Pancreas (tissue), 10 donors: ENCODE measurements around the gene KHSRP. TPM values are rescaled to one million over a fixed set of nuclear protein-coding genes. Genes with fewer than 3 reads are reported as not detected.

ENCODE experiments used
- ATAC-seq, 4 donors: fragments of 200-7000 bp; cut with Tn5 transposase; one replicate each; pipeline versions ENCODE4 v1.8.0 to v1.9.1; 2020; ENCODE audit warnings: mild to moderate bottlenecking in 4 of 4, moderate library complexity in 4 of 4
- DNase-seq, 6 donors: peaks; one replicate each; pipeline ENCODE4 v3.0.0-alpha.2; 2020
- FAIRE-seq: peaks from 2 replicates; lab custom pipeline; 2012; peaks lifted over from hg19 to GRCh38; lab: Jason Lieb, UNC
- H3K27ac ChIP-seq, 4 donors: fragments of 200-600 bp; sonication (generic); 1 replicate in 3 of 4; 2 replicates in 1 of 4; pipeline versions ENCODE4 v1.5.0 to v1.8.0; 2020
- H3K27me3 ChIP-seq, 4 donors: fragments of 200-600 bp; one replicate each; pipeline ENCODE4 v1.8.0; 2021
- H3K36me3 ChIP-seq, 3 donors: fragments of 200-600 bp; sonication (generic) in 1 of 3; one replicate each; pipeline versions ENCODE4 v1.5.0 to v1.8.0; 2020 to 2021
- H3K4me1 ChIP-seq, 3 donors: fragments of 200-600 bp; one replicate each; pipeline ENCODE4 v1.8.0; 2021
- H3K4me3 ChIP-seq, 4 donors: fragments of 200-600 bp; sonication (generic) in 2 of 4; one replicate each; pipeline versions ENCODE4 v1.5.0 to v1.8.0; 2020 to 2021
- H3K9me3 ChIP-seq, 4 donors: fragments of 200-600 bp; one replicate each; pipeline ENCODE4 v1.8.0; 2021
- CTCF ChIP-seq, 4 donors: fragments of 200-600 bp; sonication (generic) in 3 of 4; IDR thresholded peaks; one replicate each; pipeline versions ENCODE4 v1.5.0 to v1.8.0; 2021; ENCODE audit warnings: antibody characterized with exemption in 4 of 4
- WGBS, 2 donors: extraction: QIAGEN DNeasy Blood & Tissue Kit; methylation state at CpG; one replicate each; pipeline ENCODE4 v1.1.7; 2013; 5-methylcytosine and 5-hydroxymethylcytosine counted together
- intact Hi-C, 3 donors: fragments of 100-400 bp; cut with DNase I; formaldehyde crosslinking; loops; one replicate each; pipeline versions ENCODE4 v1.11.1 to v1.14.2; 2022
- polyA plus RNA-seq, 2 donors: library from polyadenylated mRNA; stranded (reverse); fragments of 200-250 nt; gene quantifications; one replicate each; pipeline ENCODE4 v1.2.3, GENCODE V29; 2013
- total RNA-seq, 6 donors: library from RNA; stranded (reverse); fragmentation: NEBNext Ultra II Directional in 4 of 6; extraction: Animal tissue kit (Norgen Biotek cat#: 25700) in 4 of 6; gene quantifications; one replicate each; pipeline versions ENCODE4 v1.2.1 to v1.2.4, GENCODE V29; 2021 to 2023
- donor health status: healthy with polysubstance abuse.
- donor health status: DM: no; HTN: no; CAD: no; lungs with moderate emphysema.
- donor health status: DM: no; HTN: no; CAD: no.
- donor health status: control.
- donor health status: control.
- donor health status: Bipolar disorder and iron deficiency.
- donor health status: DM: yes; HTN: yes; CAD: no.
- donor health status: DM: no; HTN: no; CAD: no.
- donor health status: DM: no; HTN: no; CAD: no.
- donor health status: DM: yes; HTN: yes; CAD: no.

KHSRP gene
- total and polyA plus RNA-seq, 8 donors = 67.2 to 119 (median 93.1) TPM

GRCh38 chr19:6442087-6442688 is 17.6 kb upstream of the KHSRP start:
- WGBS, 2 donors = 80 to 88% methylated on average over 13 of the region's 13 CpGs
- FAIRE-seq (no peak), DNase-seq (no peak)

DNA sequence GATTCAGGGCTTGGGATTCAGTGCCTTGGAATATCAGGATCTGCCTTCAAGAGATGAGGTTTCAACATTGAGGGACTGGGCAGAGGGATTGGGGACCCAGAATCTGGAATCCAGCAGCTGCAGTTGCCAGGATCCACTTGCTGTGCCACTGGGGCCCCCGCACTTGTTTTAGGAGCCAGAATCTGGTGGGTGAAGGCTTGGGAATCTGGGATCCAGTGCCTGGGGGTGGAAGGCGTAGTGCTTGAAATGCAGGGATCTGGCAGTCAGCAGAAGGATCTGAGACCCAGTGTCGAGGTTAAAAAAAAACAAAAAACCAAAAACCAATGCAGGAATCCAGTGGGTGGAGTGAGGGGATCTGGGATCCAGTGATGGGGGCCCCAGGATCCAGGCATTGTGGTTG is 16.3 kb upstream of the KHSRP start:
- no peaks in the 10 kb centered on the region for H3K4me1 ChIP-seq
- intact Hi-C loops = no loop called here

More at GRCh38 chr19:6442087-6442688, 17.6 kb upstream of the KHSRP start:
- no peak for TF ChIP-seq CTCF (IDR thresholded peaks at IDR 0.05)
- no peaks in the 10 kb centered on the region for H3K4me1 ChIP-seq
- intact Hi-C loops = no loop called here
- H3K9me3 ChIP-seq = no peaks in the 10 kb centered on the region
- H3K27ac ChIP-seq = no peak overlapping the region
- H3K36me3 ChIP-seq = no peaks in the 10 kb centered on the region
- H3K4me3 ChIP-seq = no peak overlapping the region
- ATAC-seq = no peak
- H3K27me3 ChIP-seq = no peaks in the 10 kb centered on the region

DNA sequence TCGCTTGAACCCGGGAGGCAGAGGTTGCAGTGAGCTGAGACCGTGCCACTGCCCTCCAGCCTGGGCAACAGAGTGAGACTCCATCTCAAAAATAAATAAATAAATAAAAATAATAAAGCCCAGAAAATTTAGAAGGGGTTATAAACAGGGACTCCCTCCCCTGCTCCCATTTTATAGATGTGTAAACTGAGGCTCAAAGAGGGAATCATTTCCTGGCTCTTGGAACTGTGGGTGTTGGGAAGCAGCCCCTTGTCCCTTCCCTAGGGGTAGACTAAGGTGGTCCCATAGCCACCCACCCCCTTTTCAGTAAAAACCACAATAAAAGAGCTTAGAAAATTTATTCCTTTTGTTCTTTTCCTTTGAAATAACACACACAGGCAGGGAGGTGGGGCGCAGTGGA is 15.1 kb upstream of the KHSRP start:
- no peak for FAIRE-seq

More for the DNA sequence above, 16.3 kb upstream of the KHSRP start:
- no peak for TF ChIP-seq CTCF (IDR thresholded peaks at IDR 0.05)
- Histone ChIP-seq H3K27ac (no peak overlapping the region), H3K4me3 (no peak overlapping the region), H3K36me3 (no peaks in the 10 kb centered on the region), H3K9me3 (no peaks in the 10 kb centered on the region), H3K27me3 (no peaks in the 10 kb centered on the region)
- 77 to 86% methylated on average over 3 of the region's 3 CpGs for WGBS, 2 donors
- ATAC-seq = no peak
- DNase-seq = no peak
- no peak for FAIRE-seq

GRCh38 chr19:6433663-6434062 is 9.1 kb upstream of the KHSRP start, which contains the start of gene SLC25A41:
Gene SLC25A41 (minus strand): TSS chr19:6433763. CDS start chr19:6433693, 70 bp downstream.
- Histone ChIP-seq H3K4me1 (no peaks in the 10 kb centered on the region), H3K27ac (no peak within 1 kb of the TSS), H3K36me3 (no peaks in the 10 kb centered on the region), H3K9me3 (no peaks in the 10 kb centered on the region), H3K4me3 (no peak within 1 kb of the TSS), H3K27me3 (no peaks in the 10 kb centered on the region)
- TF ChIP-seq CTCF (IDR thresholded peaks at IDR 0.05) = no peak
- WGBS, 2 donors = 85 to 96% methylated on average over 10 of the region's 10 CpGs
- intact Hi-C loops = no loop called here
- ATAC-seq (no peak), FAIRE-seq (no peak), DNase-seq (no peak)

More for the DNA sequence above, 15.1 kb upstream of the KHSRP start:
- no peaks in the 10 kb centered on the region for H3K36me3 ChIP-seq
- H3K27ac ChIP-seq = no peak overlapping the region
- TF ChIP-seq CTCF (IDR thresholded peaks at IDR 0.05) = no peak
- whole genome bisulfite sequencing, 2 donors = 84 to 90% methylated on average over 4 of the region's 4 CpGs
- no peak overlapping the region for H3K4me3 ChIP-seq
- no peak for DNase-seq
- no peaks in the 10 kb centered on the region for H3K4me1 ChIP-seq
- H3K9me3 ChIP-seq = no peaks in the 10 kb centered on the region
- intact Hi-C loops = no loop called here
- no peaks in the 10 kb centered on the region for H3K27me3 ChIP-seq
- ATAC-seq = no peak

- WGBS, 2 donors = 88 to 93% methylated on average over 11 of the region's 11 CpGs
- no peak overlapping the region for H3K4me3 ChIP-seq
- intact Hi-C loops = no loop called here
- H3K27ac ChIP-seq = no peak overlapping the region
- DNase-seq (no peak), FAIRE-seq (no peak), ATAC-seq (no peak)
- no peaks in the 10 kb centered on the region for H3K4me1 ChIP-seq
- no peaks in the 10 kb centered on the region for H3K27me3 ChIP-seq
- no peak for TF ChIP-seq CTCF (IDR thresholded peaks at IDR 0.05)
- H3K9me3 ChIP-seq = no peaks in the 10 kb centered on the region
- no peaks in the 10 kb centered on the region for H3K36me3 ChIP-seq
Observed at GRCh38 chr19:6433165-6433564, 8.6 kb upstream of the KHSRP start.
